Esophagus squamous epithelium (tissue), 4 donors: ENCODE measurements around the gene ANKRD35.

ENCODE experiments used
- CTCF ChIP-seq, 6 experiments: fragments of 450-650 bp in 4 of 6; fragments of 200-600 bp in 2 of 6; sonication (generic) in 2 of 6; IDR thresholded peaks; one replicate each; pipeline ENCODE4 v1.5.1; 2016 to 2019; ENCODE audit warnings: antibody characterized with exemption in 6 of 6, mild to moderate bottlenecking in 4 of 6, moderate library complexity in 4 of 6
- POLR2A ChIP-seq, 4 donors: fragments of 450-650 bp; IDR thresholded peaks; one replicate each; pipeline ENCODE4 v1.6.1; 2017; ENCODE audit warnings: antibody characterized with exemption in 4 of 4, mild to moderate bottlenecking in 4 of 4, moderate library complexity in 3 of 4

- TF ChIP-seq CTCF (IDR thresholded peaks at IDR 0.05): no peak
- TF ChIP-seq POLR2A (IDR thresholded peaks at IDR 0.05): no peak
Measured at GRCh38 chr1:145886390-145886789, 724 bp upstream of the ANKRD35 start.
